Measurements from ENCODE around the gene ADH6.

- TF ChIP-seq CTCF (IDR thresholded peaks at IDR 0.05; ENCODE audit: low read depth, low read length, missing input control), result no peak
- TF ChIP-seq YY1 (IDR thresholded peaks at IDR 0.05), result no peak
- TF ChIP-seq TAF1 (conservative IDR thresholded peaks at IDR 0.05), result no peak
- no peak for TF ChIP-seq REST (IDR thresholded peaks at IDR 0.05)
Measured at GRCh38 chr4:99210789-99211188, 8.3 kb downstream of the ADH6 start.
